GM23338 (cell line): ENCODE measurements around the gene PTPRJ. TPM values are rescaled to one million over a fixed set of nuclear protein-coding genes. Genes with fewer than 3 reads are reported as not detected.

Experiments used
- ATAC-seq: fragments of 200-7000 bp; cut with Tn5 transposase; 3 replicates; pipeline ENCODE4 v1.9.1; 2020
- DNase-seq: peaks from one replicate; pipeline ENCODE4 v3.0.0-alpha.2; 2015; ENCODE audit warnings: low spot score
- H2AFZ ChIP-seq: fragments of 200-600 bp; sonication (generic); 2 replicates; pipeline ENCODE4 v1.8.0; 2016; ENCODE audit warnings: antibody characterized with exemption, mild to moderate bottlenecking, moderate library complexity
- H3F3A ChIP-seq: fragments of 200-600 bp; sonication (generic); replicated peaks from 2 replicates; pipeline ENCODE4 v1.8.0; 2017; ENCODE audit warnings: antibody characterized with exemption, mixed run types, low read depth
- H3K27ac ChIP-seq: fragments of 200-600 bp; sonication (generic); 2 replicates; pipeline ENCODE4 v1.6.1; 2016; ENCODE audit warnings: low read depth
- H3K27me3 ChIP-seq: fragments of 200-600 bp; sonication (generic); 2 replicates; pipeline ENCODE4 v1.8.0; 2016; ENCODE audit warnings: mild to moderate bottlenecking, mixed run types, moderate library complexity; ENCODE audit not compliant: insufficient read depth
- H3K36me3 ChIP-seq: fragments of 200-600 bp; sonication (generic); 2 replicates; pipeline ENCODE4 v1.8.0; 2016; ENCODE audit warnings: mild to moderate bottlenecking; ENCODE audit not compliant: insufficient read depth
- H3K4me1 ChIP-seq: fragments of 200-600 bp; sonication (generic); 2 replicates; pipeline ENCODE4 v1.8.0; 2016; ENCODE audit warnings: mild to moderate bottlenecking, moderate library complexity; ENCODE audit not compliant: insufficient read depth
- H3K4me2 ChIP-seq: fragments of 200-600 bp; sonication (generic); 2 replicates; pipeline ENCODE4 v1.7.1; 2017; ENCODE audit warnings: mixed run types
- H3K4me3 ChIP-seq: fragments of 200-600 bp; sonication (generic); 2 replicates; pipeline ENCODE4 v1.6.1; 2016; ENCODE audit warnings: mixed run types
- H3K79me2 ChIP-seq: fragments of 200-600 bp; sonication (generic); replicated peaks from 2 replicates; pipeline ENCODE4 v1.8.0; 2017; ENCODE audit warnings: mild to moderate bottlenecking; ENCODE audit not compliant: insufficient read depth
- H3K9me2 ChIP-seq: fragments of 200-600 bp; sonication (generic); 2 replicates; pipeline ENCODE4 v1.8.0; 2017; ENCODE audit not compliant: insufficient read depth
- H4K20me1 ChIP-seq: fragments of 200-600 bp; sonication (generic); replicated peaks from 2 replicates; pipeline ENCODE4 v1.8.0; 2017; ENCODE audit warnings: mild to moderate bottlenecking; ENCODE audit not compliant: insufficient read depth
- H3K27ac Mint-ChIP-seq: 2 replicates; pipeline ENCODE4 v1.8.0; 2020; ENCODE audit warnings: inconsistent platforms, mild to moderate bottlenecking, moderate library complexity, mixed read lengths
- H3K27me3 Mint-ChIP-seq: 3 replicates; pipeline ENCODE4 v1.8.0; 2022; ENCODE audit warnings: low read depth, mild to moderate bottlenecking, moderate library complexity, mixed read lengths, inconsistent platforms; ENCODE audit not compliant: insufficient read depth, poor library complexity
- H3K36me3 Mint-ChIP-seq: 3 replicates; pipeline ENCODE4 v1.8.0; 2021; ENCODE audit warnings: low read depth, mild to moderate bottlenecking, inconsistent platforms, moderate library complexity, mixed read lengths
- H3K4me1 Mint-ChIP-seq: 3 replicates; pipeline ENCODE4 v1.8.0; 2020; ENCODE audit warnings: mild to moderate bottlenecking, inconsistent platforms, mixed read lengths
- H3K4me3 Mint-ChIP-seq: 3 replicates; pipeline ENCODE4 v1.8.0; 2021; ENCODE audit warnings: moderate library complexity, mild to moderate bottlenecking, inconsistent platforms, mixed read lengths
- H3K9me3 Mint-ChIP-seq: 3 replicates; pipeline ENCODE4 v1.8.0; 2020; ENCODE audit warnings: moderate library complexity, mild to moderate bottlenecking, inconsistent platforms, mixed read lengths
- CTCF ChIP-seq, 2 experiments: fragments of 200-600 bp in 1 of 2; sonication (generic) in 1 of 2; conservative IDR thresholded peaks; 2 replicates each; pipeline versions ENCODE4 v1.5.1 to v1.6.1; 2016 to 2017; ENCODE audit warnings: antibody characterized with exemption in 2 of 2, low read depth in 2 of 2, mild to moderate bottlenecking in 2 of 2, moderate library complexity in 1 of 2
- ETS1 ChIP-seq: IDR thresholded peaks from 2 replicates; pipeline ENCODE4 v1.6.1; 2016; ENCODE audit warnings: antibody characterized with exemption
- EZH2 ChIP-seq: fragments of 200-600 bp; sonication (generic); IDR thresholded peaks from one replicate; pipeline ENCODE4 v1.8.0; 2017; ENCODE audit warnings: antibody characterized with exemption, mild to moderate bottlenecking, low read depth; ENCODE audit not compliant: unreplicated experiment
- EZH2phosphoT487 ChIP-seq: fragments of 200-600 bp; sonication (generic); IDR thresholded peaks from one replicate; pipeline ENCODE4 v1.8.1; 2018; ENCODE audit warnings: antibody characterized with exemption; ENCODE audit not compliant: unreplicated experiment
- NANOG ChIP-seq: IDR thresholded peaks from 2 replicates; pipeline ENCODE4 v1.6.1; 2016; ENCODE audit warnings: antibody characterized with exemption, borderline replicate concordance
- POLR2AphosphoS5 ChIP-seq: IDR thresholded peaks from 2 replicates; pipeline ENCODE4 v1.6.1; 2016; ENCODE audit warnings: antibody characterized with exemption, low read depth
- REST ChIP-seq: IDR thresholded peaks from one replicate; pipeline ENCODE4 v1.6.1; 2018; ENCODE audit warnings: antibody characterized with exemption; ENCODE audit not compliant: unreplicated experiment
- STAT1 ChIP-seq: IDR thresholded peaks from one replicate; pipeline ENCODE4 v1.6.1; 2016; ENCODE audit warnings: antibody characterized with exemption; ENCODE audit not compliant: unreplicated experiment
- ZNF331 ChIP-seq: fragments of 250-450 bp; sonication (Bioruptor Pico); IDR thresholded peaks from 2 replicates; pipeline ENCODE4 v1.5.0; 2020; ENCODE audit warnings: low read depth, mild to moderate bottlenecking, moderate library complexity
- ZNF462 ChIP-seq: fragments of 250-450 bp; sonication (Bioruptor Pico); IDR thresholded peaks from 2 replicates; pipeline ENCODE4 v1.5.0; 2020; ENCODE audit warnings: mild to moderate bottlenecking, moderate library complexity
- polyA plus RNA-seq: library from polyadenylated mRNA; unstranded; fragments of >200 nt; fragmentation: Nextera tagmentation; extraction: Ambion mirVana; gene quantifications from 2 replicates; pipeline ENCODE4 v1.2.1, GENCODE V29; 2016
- total RNA-seq: library from RNA; depleted of rRNA; stranded (reverse); fragments of >200 nt; shearing (Covaris generic); gene quantifications from 2 replicates; pipeline ENCODE4 v1.2.3, GENCODE V29; 2014

The PTPRJ gene
- total and polyA plus RNA-seq, 2 experiments from 2014 or later = 4.2 to 16.0 TPM

GRCh38 chr11:47946682-47947559 is 33.4 kb upstream of the PTPRJ start:
- H2AFZ ChIP-seq = peak overlapping the region; percentile 90
- Mint-ChIP-seq H3K36me3 (no peaks in the 10 kb centered on the region), H3K27me3 (peaks cover 8% of the 10 kb centered on the region)

More at GRCh38 chr11:47946682-47947559, 33.4 kb upstream of the PTPRJ start:
- DNase-seq (peak; percentile 40), ATAC-seq (peak; percentile 22)
- Histone ChIP-seq H3K27me3 (no peaks in the 10 kb centered on the region), H3K9me2 (no peaks in the 10 kb centered on the region), H3K4me2 (no peak overlapping the region), H4K20me1 (no peaks in the 10 kb centered on the region), H3K79me2 (no peaks in the 10 kb centered on the region), H3K27ac (no peak overlapping the region), H3K36me3 (no peaks in the 10 kb centered on the region), H3K4me1 (peaks cover 24% of the 10 kb centered on the region), H3K4me3 (no peak overlapping the region), H3F3A (no peaks in the 10 kb centered on the region)
- no peaks in the 10 kb centered on the region; the same call in 2 of the 3 replicates for H3K9me3 Mint-ChIP-seq
- H3K4me1 Mint-ChIP-seq = peaks cover 29% of the 10 kb centered on the region
- peak overlapping the region; percentile 91 for H3K27ac Mint-ChIP-seq
- TF ChIP-seq REST (no peak), POLR2AphosphoS5 (no peak), CTCF (conservative IDR thresholded peaks at IDR 0.05; ENCODE audit: low read depth in 2 of 2) (no peak), EZH2phosphoT487 (no peak), ZNF462 (CRISPR knock-in tag) (no peak), ETS1 (no peak), NANOG (no peak), EZH2 (no peak), ZNF331 (CRISPR knock-in tag) (no peak), STAT1 (no peak)
- no peak overlapping the region for H3K4me3 Mint-ChIP-seq
